LNCaP clone FGC (cell line): ENCODE results near the gene MYADML2.

Experiments used
- DNase-seq: peaks from one replicate; pipeline ENCODE4 v3.0.0-alpha.2; 2011; ENCODE audit warnings: low read depth
- H3K4me3 ChIP-seq: 2 replicates; pipeline ENCODE4 v1.5.1; 2011; ENCODE audit warnings: mild to moderate bottlenecking, low read depth, low read length, control low read depth
- TF ChIP-seq, protein P1 (sequence below): IDR thresholded peaks from 2 replicates; pipeline ENCODE4 v1.5.1; 2012; ENCODE audit warnings: mild to moderate bottlenecking; ENCODE audit not compliant: control insufficient read depth, insufficient read depth; ENCODE audit errors: extremely low read depth

The MYADML2 gene

DNA sequence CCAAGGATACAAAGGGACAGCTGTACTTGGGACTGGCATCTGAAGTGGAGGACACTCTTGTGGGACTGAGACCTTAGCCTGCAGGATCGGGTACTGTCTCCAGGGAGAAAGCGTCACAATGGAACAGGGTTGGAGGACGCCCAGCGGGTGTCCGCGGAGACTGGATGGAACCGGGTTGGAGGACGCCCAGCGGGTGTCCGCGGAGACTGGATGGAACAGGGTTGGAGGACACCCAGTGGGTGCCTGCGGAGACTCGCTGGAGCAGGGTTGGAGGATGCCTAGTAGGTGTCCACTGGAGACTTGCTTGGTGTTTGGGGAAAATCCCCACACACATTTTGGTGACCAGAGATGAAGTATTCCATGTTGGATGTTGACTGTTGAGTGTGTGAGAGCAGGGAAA is at the start of gene MYADML2:
Gene MYADML2 (minus strand): TSS at position 45 of the 400 bp plus-strand sequence. CDS start 5,492 bp downstream, outside the sequence.
- H3K4me3 ChIP-seq, result no peak within 1 kb of the TSS
- DNase-seq, result no peak
- TF ChIP-seq, protein P1, sequence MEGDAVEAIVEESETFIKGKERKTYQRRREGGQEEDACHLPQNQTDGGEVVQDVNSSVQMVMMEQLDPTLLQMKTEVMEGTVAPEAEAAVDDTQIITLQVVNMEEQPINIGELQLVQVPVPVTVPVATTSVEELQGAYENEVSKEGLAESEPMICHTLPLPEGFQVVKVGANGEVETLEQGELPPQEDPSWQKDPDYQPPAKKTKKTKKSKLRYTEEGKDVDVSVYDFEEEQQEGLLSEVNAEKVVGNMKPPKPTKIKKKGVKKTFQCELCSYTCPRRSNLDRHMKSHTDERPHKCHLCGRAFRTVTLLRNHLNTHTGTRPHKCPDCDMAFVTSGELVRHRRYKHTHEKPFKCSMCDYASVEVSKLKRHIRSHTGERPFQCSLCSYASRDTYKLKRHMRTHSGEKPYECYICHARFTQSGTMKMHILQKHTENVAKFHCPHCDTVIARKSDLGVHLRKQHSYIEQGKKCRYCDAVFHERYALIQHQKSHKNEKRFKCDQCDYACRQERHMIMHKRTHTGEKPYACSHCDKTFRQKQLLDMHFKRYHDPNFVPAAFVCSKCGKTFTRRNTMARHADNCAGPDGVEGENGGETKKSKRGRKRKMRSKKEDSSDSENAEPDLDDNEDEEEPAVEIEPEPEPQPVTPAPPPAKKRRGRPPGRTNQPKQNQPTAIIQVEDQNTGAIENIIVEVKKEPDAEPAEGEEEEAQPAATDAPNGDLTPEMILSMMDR, result no peak

- no peak overlapping the region for H3K4me3 ChIP-seq
Observed at GRCh38 chr17:81996232-81996756, 49.3 kb upstream of the MYADML2 start.

GRCh38 chr17:81995463-81996231 is 48.6 kb upstream of the MYADML2 start:
- TF ChIP-seq, protein P1, result no peak
- DNase-seq, result no peak
- no peak overlapping the region for H3K4me3 ChIP-seq

More at GRCh38 chr17:81996232-81996756, 49.3 kb upstream of the MYADML2 start:
- no peak for DNase-seq
- TF ChIP-seq, protein P1, result no peak

- TF ChIP-seq, protein P1, result no peak
- no peak for DNase-seq
Observed at GRCh38 chr17:81994593-81995462, 47.8 kb upstream of the MYADML2 start.

DNA sequence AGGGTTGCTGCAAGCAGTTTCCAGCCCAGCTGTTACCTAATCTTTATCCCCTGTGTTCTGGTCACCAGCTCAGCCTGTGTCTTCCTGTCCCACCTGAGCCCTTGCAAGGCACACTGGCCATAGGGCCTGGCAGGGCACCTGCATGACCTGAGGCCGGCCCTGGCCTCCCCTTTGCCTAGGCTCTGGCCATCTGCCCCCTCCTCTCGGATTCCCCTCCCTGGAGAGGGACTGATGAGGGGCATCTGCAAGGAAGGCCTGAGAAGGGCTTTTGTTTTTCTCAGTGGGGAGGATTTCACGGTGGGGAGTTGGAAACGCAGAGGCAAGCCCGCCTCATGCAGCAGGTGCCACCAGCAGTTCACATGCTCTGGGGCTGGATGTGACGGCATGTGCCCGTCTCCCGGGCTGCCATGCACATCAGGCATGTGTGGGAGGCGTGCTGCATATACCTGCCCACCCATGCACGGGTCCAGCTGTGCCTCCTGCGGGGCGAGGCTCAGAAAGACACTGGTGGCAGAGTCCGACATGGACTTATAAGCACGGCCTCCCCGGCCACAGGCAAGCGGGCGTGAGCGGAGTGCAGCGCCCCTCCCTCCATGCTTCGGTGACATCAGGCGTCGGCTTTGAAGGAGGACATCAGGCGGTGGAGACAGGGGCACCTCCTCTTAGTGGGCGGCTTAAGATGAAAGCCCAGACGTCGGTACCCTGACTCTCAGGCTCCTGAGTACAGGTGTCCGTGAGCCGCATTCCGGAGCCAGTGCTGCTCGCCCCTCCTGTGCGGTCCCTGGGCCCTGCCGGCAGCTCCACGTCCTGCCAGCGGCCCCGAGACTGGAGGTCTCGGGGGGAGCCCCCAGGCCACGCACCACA is 46.9 kb upstream of the MYADML2 start:
- no peak for DNase-seq
- TF ChIP-seq, protein P1, result no peak
- H3K4me3 ChIP-seq, result no peak overlapping the region

More at GRCh38 chr17:81994593-81995462, 47.8 kb upstream of the MYADML2 start:
- no peak overlapping the region for H3K4me3 ChIP-seq
